HG03045 (cell line): ENCODE results near the gene P2RY2.

Experiments
- ATAC-seq: cut with Tn5 transposase; IDR thresholded peaks from one replicate; pipeline ENCODE4 v1.9.1; 2021; ENCODE audit warnings: mild to moderate bottlenecking, moderate library complexity; ENCODE audit not compliant: unreplicated experiment

P2RY2 gene

GRCh38 chr11:73203790-73204189 is 14.3 kb upstream of the P2RY2 start:
- no peak for ATAC-seq

DNA sequence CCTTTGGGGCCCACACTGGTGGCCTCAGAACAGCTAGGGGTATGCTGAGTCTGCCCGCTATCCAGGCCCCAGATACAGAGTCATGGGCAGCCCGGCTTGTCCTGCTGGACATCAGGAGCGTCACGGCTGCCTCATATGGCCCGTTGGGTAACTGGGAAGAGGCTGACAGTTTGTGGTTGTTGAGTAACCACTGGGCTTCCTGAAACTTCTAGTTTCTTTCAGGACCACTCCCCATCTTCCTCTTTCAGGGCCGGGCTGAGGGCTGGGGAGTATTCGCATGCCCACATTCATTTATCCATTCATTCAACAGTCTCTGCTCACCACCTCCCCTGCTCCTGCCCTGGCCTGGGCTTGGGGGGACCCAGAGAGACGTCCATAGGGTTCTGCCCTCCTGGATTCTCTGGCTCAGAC is 13.4 kb upstream of the P2RY2 start:
- no peak for ATAC-seq

GRCh38 chr11:73205661-73206343 is 12.3 kb upstream of the P2RY2 start:
- no peak for ATAC-seq

- no peak for ATAC-seq
Observed at GRCh38 chr11:73206801-73207200, 11.3 kb upstream of the P2RY2 start.

DNA sequence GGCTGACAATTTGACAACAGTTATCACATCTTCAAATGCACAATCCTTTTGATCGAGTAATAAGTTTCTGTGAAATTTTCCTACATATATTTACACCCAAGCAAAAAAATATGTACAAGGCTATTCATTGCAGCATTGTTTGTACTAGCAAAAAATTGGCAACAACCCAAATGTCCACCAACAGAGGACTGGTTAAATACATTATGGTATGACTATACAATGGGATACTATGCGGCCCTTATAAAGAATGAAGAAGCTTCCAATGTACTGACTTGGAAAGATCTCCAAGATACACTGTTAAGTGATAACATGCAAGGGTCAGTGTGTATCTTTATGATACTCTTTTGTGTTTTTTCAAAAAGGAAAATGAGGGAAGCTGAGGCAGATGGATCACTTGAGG is 8.2 kb upstream of the P2RY2 start:
- no peak for ATAC-seq

DNA sequence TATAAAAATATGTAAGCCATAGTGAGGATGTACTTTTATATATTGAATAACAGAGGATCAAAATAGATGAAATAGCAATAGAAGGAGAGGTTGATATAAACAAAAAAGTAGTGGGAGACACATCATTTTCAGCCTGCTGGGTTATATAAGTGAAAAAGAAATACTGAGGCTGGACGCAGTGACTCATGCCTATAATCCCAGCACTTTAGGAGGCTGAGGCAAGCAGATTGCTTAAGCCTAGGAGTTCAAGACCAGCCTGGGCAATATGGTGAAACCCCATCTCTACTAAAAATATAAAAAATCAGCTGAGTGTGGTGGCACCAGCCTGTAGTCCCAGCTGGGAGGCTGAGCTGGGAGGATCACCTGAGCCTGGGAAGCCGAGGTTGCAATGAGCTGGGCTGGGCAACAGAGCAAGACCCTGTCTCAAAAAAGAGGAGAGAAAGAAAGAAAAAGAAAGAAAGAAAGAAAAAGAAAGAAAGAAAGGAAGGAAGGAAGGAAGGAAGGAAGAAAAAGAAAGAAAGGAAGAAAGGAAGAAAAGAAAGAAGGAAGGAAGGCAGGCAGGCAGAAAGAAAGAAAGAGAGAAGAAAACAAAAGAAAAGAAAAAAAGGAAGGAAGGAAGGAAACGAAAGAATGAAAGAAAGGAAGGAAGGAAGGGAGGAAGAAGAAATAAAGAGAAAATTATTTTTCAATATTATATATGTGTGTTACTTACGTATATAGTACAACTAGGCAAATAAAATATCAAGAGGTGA is 7.0 kb upstream of the P2RY2 start:
- ATAC-seq = no peak

GRCh38 chr11:73213196-73214143 is 4.6 kb upstream of the P2RY2 start:
- no peak for ATAC-seq

GRCh38 chr11:73215191-73216134 is 2.6 kb upstream of the P2RY2 start:
- ATAC-seq = no peak

DNA sequence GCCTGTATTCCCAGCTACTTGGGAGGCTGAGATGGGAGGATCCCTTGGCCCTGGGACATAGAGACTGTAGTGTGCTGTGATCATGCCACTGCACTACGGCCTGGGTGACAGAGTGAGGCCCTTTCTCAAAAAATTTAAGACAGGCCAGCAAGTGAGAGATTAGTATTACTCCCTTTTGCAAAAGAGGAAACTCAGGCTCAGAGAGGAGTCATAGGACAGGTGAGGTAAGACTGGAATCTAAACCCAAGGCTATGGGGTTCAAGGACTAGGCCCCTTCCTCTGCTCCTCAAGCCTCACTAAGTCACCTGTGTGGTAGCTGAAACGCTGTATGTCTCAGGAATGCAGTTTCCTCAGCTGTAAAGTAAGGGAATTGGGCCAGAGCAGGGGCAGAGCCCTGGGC is 1.6 kb upstream of the P2RY2 start:
- no peak for ATAC-seq

GRCh38 chr11:73217131-73217809 is 811 bp upstream of the P2RY2 start:
- ATAC-seq = no peak

GRCh38 chr11:73217810-73218105 is 323 bp upstream of the P2RY2 start:
- ATAC-seq = no peak

GRCh38 chr11:73218830-73219215 is 742 bp downstream of the P2RY2 start:
- no peak for ATAC-seq

DNA sequence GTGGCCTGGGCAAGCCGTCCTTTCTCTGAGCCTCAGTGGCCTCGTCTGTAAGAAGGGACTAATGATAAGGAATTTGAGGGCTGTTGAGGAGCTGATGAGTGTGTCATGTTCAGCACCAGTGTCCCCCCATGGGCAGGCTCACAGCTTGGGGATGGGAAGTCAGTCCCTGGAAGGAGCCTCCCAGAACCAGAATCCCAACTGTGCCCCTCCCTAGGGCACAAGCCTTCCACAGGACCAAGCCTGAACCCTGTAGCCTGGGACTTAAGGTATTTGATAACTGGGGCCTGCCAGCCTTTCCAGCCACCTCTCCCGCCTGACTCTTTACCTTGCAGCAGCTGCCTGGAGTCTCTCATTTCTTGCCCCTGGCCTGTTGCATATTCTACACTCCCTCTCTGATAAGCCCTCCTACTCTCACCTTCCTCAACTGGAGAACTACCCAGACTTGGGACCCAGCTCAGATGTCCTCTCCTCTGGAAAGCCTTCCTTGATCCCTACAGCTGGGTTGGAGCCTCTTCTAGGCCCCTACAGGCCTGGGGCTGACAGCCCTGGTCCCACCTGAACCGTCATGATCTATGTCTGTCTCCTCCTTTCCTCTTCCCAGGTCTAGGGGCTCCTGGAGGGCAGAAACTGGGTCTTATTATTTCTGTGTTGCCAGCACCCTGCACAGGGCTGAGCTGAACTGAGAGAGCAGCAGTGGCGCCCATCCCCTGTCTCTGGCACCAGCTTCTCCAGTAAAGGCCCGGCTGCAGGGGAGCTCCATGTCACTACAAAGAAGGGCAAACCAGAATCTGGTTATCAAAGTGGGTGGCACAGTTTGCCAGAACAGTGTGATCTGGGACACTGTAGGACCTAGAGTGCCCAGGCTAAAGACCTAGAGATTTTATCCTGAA is 1.6 kb downstream of the P2RY2 start:
- ATAC-seq = no peak

- no peak for ATAC-seq
Observed at GRCh38 chr11:73221451-73221850, 3.4 kb downstream of the P2RY2 start.

DNA sequence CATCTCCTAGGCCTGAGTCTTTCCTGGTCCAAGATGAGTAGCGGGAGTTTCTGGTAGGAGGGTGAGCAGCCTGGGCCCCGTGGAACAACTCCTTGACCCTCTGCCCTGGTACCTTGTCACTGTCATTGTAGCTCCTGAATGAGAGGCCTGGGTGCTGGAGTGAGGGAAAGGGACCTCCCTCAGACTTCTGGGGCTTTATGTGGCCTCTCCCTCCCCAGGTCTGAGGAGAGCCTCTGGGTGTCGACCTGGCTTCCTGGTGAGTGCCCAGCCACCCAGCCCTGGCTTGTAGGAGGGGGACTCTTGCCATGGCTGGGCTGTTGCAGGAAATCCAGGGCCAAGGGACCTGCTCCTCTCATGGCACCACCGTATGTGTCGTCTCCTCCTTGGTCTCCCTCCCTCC is 3.9 kb downstream of the P2RY2 start:
- ATAC-seq = no peak

GRCh38 chr11:73223998-73224730 is 6.1 kb downstream of the P2RY2 start:
- ATAC-seq = no peak

DNA sequence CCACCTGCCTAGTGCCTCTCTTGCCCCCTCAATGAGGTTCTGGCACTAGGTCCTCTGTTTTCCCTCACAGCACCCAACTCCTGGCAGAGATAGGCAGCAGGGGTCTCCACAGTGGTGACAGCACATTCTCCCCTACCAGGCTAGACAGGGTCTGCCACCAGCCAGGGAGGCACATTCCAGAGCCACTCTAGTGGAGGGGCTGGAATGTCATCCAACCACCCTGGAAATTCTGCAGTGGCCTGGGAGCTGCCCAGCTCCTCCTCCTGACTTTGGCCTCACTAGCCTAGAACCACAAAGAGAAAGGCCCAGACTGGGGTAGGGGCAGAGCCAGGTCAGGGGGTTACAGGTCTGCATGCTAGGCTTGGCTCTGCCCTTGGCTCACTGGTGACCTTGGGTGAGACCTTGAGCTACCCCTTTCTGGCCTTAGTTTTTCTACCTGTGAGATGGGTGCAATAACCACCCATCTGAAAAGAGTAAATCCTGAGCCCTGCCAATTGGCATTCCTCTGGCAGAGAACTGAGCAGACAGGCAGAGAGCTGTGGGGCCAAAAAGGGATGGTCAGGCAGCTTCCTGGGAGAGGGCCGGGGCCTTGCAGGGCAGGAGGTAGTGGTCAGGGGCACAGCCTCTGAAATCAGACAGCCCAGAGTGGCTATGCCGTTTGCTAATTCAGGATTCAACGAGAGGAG is 7.1 kb downstream of the P2RY2 start:
- ATAC-seq = no peak

DNA sequence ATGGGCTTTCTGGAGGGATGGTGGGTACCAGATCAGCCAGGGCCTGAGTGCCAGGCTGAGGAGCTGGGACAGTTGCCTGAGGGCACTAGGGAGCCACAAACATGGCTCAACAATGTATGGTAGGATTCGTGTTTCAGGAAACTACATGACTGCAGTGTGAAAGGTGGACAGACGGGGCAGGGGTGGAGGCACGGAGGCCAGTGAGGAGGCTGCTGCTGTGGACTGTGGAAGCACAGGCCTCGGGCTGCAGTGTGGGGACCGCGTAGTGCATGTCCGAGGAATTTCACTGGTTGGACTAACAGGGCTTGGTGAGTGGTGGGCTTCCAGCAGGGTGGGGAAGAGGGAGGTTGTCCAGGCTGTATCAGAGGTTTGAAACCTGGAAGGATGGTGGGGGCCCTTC is 7.8 kb downstream of the P2RY2 start:
- ATAC-seq = no peak
